MCF 10A (cell line): ENCODE measurements around the gene WFDC8. TPM values are rescaled to one million over a fixed set of nuclear protein-coding genes. Genes with fewer than 3 reads are reported as not detected.
"Not testable (repeated sequence)": the region's sequence is repeated elsewhere in the genome, so short reads cannot be mapped to it uniquely, and the experiment has no call there.

Experiments
- BruUV-seq: library from RNA; stranded (reverse); fragments of 400-500 nt; replicated peaks from 2 replicates; lab custom pipeline; 2021; lab: Mats Ljungman, UMichigan
- CTCF ChIA-PET: fragments of 300-600 bp; sonication (Branson Sonifier 250); formaldehyde crosslinking; extraction: SDS; loops from one replicate; lab custom pipeline; 2021; ENCODE audit warnings: antibody characterized with exemption, inconsistent platforms; lab: Yijun Ruan, JAX
- POLR2A ChIA-PET: fragments of 300-600, 350-650 bp; sonication (Branson Sonifier 250); formaldehyde crosslinking; extraction: SDS; loops from one replicate; lab custom pipeline; 2020; ENCODE audit warnings: antibody characterized with exemption, inconsistent platforms; lab: Yijun Ruan, JAX
- DNase-seq: peaks from one replicate; pipeline ENCODE4 v3.0.0-alpha.2; 2018; ENCODE audit not compliant: unreplicated experiment
- H3K27ac Mint-ChIP-seq: one replicate; pipeline ENCODE4 v1.8.0; 2022; ENCODE audit warnings: mild to moderate bottlenecking, low read depth, mixed read lengths; ENCODE audit not compliant: unreplicated experiment
- H3K27me3 Mint-ChIP-seq: one replicate; pipeline ENCODE4 v1.8.0; 2022; ENCODE audit warnings: mixed read lengths; ENCODE audit not compliant: insufficient read depth, unreplicated experiment
- H3K36me3 Mint-ChIP-seq: one replicate; pipeline ENCODE4 v1.8.0; 2022; ENCODE audit warnings: mild to moderate bottlenecking, moderate library complexity, mixed read lengths; ENCODE audit not compliant: insufficient read depth, unreplicated experiment
- H3K4me1 Mint-ChIP-seq: one replicate; pipeline ENCODE4 v1.8.0; 2022; ENCODE audit warnings: mixed read lengths; ENCODE audit not compliant: insufficient read depth, unreplicated experiment
- H3K4me3 Mint-ChIP-seq: one replicate; pipeline ENCODE4 v1.8.0; 2022; ENCODE audit warnings: mild to moderate bottlenecking, moderate library complexity, mixed read lengths; ENCODE audit not compliant: unreplicated experiment
- H3K9me3 Mint-ChIP-seq: one replicate; pipeline ENCODE4 v1.8.0; 2022; ENCODE audit warnings: mixed read lengths; ENCODE audit not compliant: unreplicated experiment
- CTCF ChIP-seq: fragments of 200-600 bp; IDR thresholded peaks from one replicate; pipeline ENCODE4 v1.8.0; 2022; ENCODE audit warnings: antibody characterized with exemption, mild to moderate bottlenecking; ENCODE audit not compliant: unreplicated experiment
- intact Hi-C: fragments of 100-400 bp; cut with micrococcal nuclease; formaldehyde crosslinking; loops from 2 replicates; pipeline ENCODE4 v1.14.1; 2022
- total RNA-seq: library from RNA; stranded (reverse); gene quantifications from 2 replicates; pipeline ENCODE4 v1.2.3, GENCODE V29; 2022

The WFDC8 gene
- total RNA-seq, 1 experiment from 2014 or later, result not detected

GRCh38 chr20:45593498-45593897, 14.4 kb upstream of the WFDC8 start:
- no TSS peak for BruUV-seq
- H3K36me3 Mint-ChIP-seq, result no peaks in the 10 kb centered on the region
- H3K27me3 Mint-ChIP-seq, result peaks cover 35% of the 10 kb centered on the region
- intact Hi-C loops, result no loop called here
- no peak overlapping the region for H3K27ac Mint-ChIP-seq
- peaks cover 9% of the 10 kb centered on the region for H3K4me1 Mint-ChIP-seq
- H3K9me3 Mint-ChIP-seq, result peaks cover 8% of the 10 kb centered on the region
- CTCF ChIA-PET, result interaction anchor here (0.6 to 3.8 kb wide), 10 partner anchors 9 to 201 kb away, joined by 3 to 54 read pairs (median 3); partner anchors contain the start of gene WFDC10A
- no peak overlapping the region for H3K4me3 Mint-ChIP-seq
- no peak for TF ChIP-seq CTCF
- DNase-seq, result no peak
- POLR2A ChIA-PET, result no interaction called here

- peaks cover 9% of the 10 kb centered on the region for H3K4me1 Mint-ChIP-seq
- TF ChIP-seq CTCF, result peak; percentile 68
- peaks cover 27% of the 10 kb centered on the region for H3K27me3 Mint-ChIP-seq
- BruUV-seq, result no TSS peak
- intact Hi-C loops, result loop anchor here (1.0 kb wide), 1 partner anchor 179 kb away; no protein-coding TSS in a partner anchor
- no peak overlapping the region for H3K27ac Mint-ChIP-seq
- CTCF ChIA-PET, result interaction anchor here (0.6 to 3.8 kb wide), 14 partner anchors 8 to 845 kb away, joined by 3 to 54 read pairs (median 3); partner anchors contain the start of genes ACOT8, WFDC10A and WFDC13
- H3K4me3 Mint-ChIP-seq, result no peak overlapping the region
- H3K9me3 Mint-ChIP-seq, result peaks cover 8% of the 10 kb centered on the region
- H3K36me3 Mint-ChIP-seq, result no peaks in the 10 kb centered on the region
- POLR2A ChIA-PET, result interaction anchor here (0.7 to 0.9 kb wide), 2 partner anchors 36 to 245 kb away, joined by 4 to 5 read pairs; partner anchors contain the start of genes SDC4 and WFDC10A
- peak; percentile 67 for DNase-seq
These were observed 13.6 kb upstream of the WFDC8 start for GRCh38 chr20:45592574-45593189.

GRCh38 chr20:45589725-45590124, 10.6 kb upstream of the WFDC8 start:
- peaks cover 17% of the 10 kb centered on the region for H3K27me3 Mint-ChIP-seq
- peaks cover 9% of the 10 kb centered on the region for H3K4me1 Mint-ChIP-seq
- no TSS peak for BruUV-seq
- H3K4me3 Mint-ChIP-seq, result no peak overlapping the region
- peaks cover 8% of the 10 kb centered on the region for H3K9me3 Mint-ChIP-seq
- no peak for TF ChIP-seq CTCF
- H3K27ac Mint-ChIP-seq, result no peak overlapping the region
- ChIA-PET CTCF (interaction anchor here (0.6 to 2.1 kb wide), 3 partner anchors 180 to 428 kb away, joined by 3 to 14 read pairs (median 7); no protein-coding TSS in a partner anchor), POLR2A (interaction anchor here (0.6 to 1.2 kb wide), 3 partner anchors 22 to 660 kb away, joined by 3 to 4 read pairs (median 3); no protein-coding TSS in a partner anchor)
- H3K36me3 Mint-ChIP-seq, result no peaks in the 10 kb centered on the region
- intact Hi-C loops, result no loop called here
- no peak for DNase-seq

- Mint-ChIP-seq H3K27ac (no peak overlapping the region), H3K27me3 (peaks cover 7% of the 10 kb centered on the region), H3K9me3 (peaks cover 7% of the 10 kb centered on the region), H3K4me3 (no peak overlapping the region), H3K36me3 (no peaks in the 10 kb centered on the region), H3K4me1 (peaks cover 9% of the 10 kb centered on the region)
- ChIA-PET CTCF (interaction anchor here (0.5 to 2.1 kb wide), 4 partner anchors 50 to 525 kb away, joined by 4 to 14 read pairs (median 6); no protein-coding TSS in a partner anchor), POLR2A (interaction anchor here (1.2 kb wide), 1 partner anchor 21 kb away, joined by 4 read pairs; no protein-coding TSS in a partner anchor)
- no TSS peak for BruUV-seq
- TF ChIP-seq CTCF, result no peak
- DNase-seq, result no peak
- intact Hi-C loops, result no loop called here
These were observed 9.7 kb upstream of the WFDC8 start for GRCh38 chr20:45588800-45589199.

GRCh38 chr20:45585986-45586385, 6.9 kb upstream of the WFDC8 start:
- H3K9me3 Mint-ChIP-seq, result not testable (repeated sequence)

GRCh38 chr20:45584294-45584693, 5.2 kb upstream of the WFDC8 start:
- H3K4me1 Mint-ChIP-seq, H3K36me3 Mint-ChIP-seq, DNase-seq, H3K9me3 Mint-ChIP-seq, H3K4me3 Mint-ChIP-seq, BruUV-seq, intact Hi-C loops, POLR2A ChIA-PET, H3K27ac Mint-ChIP-seq: not testable (repeated sequence)
- H3K27me3 Mint-ChIP-seq, result peaks cover 22% of the 10 kb centered on the region
- CTCF ChIA-PET, result interaction anchor here (1.5 to 1.7 kb wide), 2 partner anchors 9 to 187 kb away, joined by 7 to 9 read pairs; no protein-coding TSS in a partner anchor

More at GRCh38 chr20:45585986-45586385, 6.9 kb upstream of the WFDC8 start:
- intact Hi-C loops, H3K27ac Mint-ChIP-seq, BruUV-seq, H3K4me1 Mint-ChIP-seq, H3K36me3 Mint-ChIP-seq, H3K27me3 Mint-ChIP-seq, H3K4me3 Mint-ChIP-seq: not testable (repeated sequence)
- CTCF ChIA-PET, result interaction anchor here (1.5 kb wide), 1 partner anchor 185 kb away, joined by 4 read pairs; no protein-coding TSS in a partner anchor
- POLR2A ChIA-PET, result interaction anchor here (1.2 kb wide), 1 partner anchor 76 kb away, joined by 3 read pairs; no protein-coding TSS in a partner anchor
- DNase-seq, result peak; percentile 71
